Endothelial cell of umbilical vein (primary cell): ENCODE results near the gene BRD3.

Experiments used
- EZH2 ChIP-seq: IDR thresholded peaks from 2 replicates; pipeline ENCODE4 v1.6.1; 2012; ENCODE audit warnings: borderline replicate concordance, low read depth, mild to moderate bottlenecking, moderate library complexity, low read length, inconsistent platforms; ENCODE audit not compliant: severe bottlenecking
- FOS ChIP-seq: IDR thresholded peaks from 2 replicates; pipeline ENCODE4 v1.6.1; 2011; ENCODE audit warnings: mild to moderate bottlenecking, low read length, moderate library complexity, borderline replicate concordance; ENCODE audit not compliant: insufficient read depth
- GATA2 ChIP-seq: IDR thresholded peaks from 2 replicates; pipeline ENCODE4 v1.7.0; 2011; ENCODE audit warnings: low read depth, mild to moderate bottlenecking, moderate library complexity, mixed read lengths, low read length; ENCODE audit not compliant: insufficient read length, insufficient read depth
- JUN ChIP-seq: IDR thresholded peaks from 2 replicates; pipeline ENCODE4 v1.6.1; 2011; ENCODE audit warnings: borderline replicate concordance, low read depth; ENCODE audit not compliant: insufficient read length, insufficient read depth
- MYC ChIP-seq: IDR thresholded peaks from one replicate; pipeline ENCODE4 v1.6.1; 2011; ENCODE audit warnings: mild to moderate bottlenecking, low read depth, low read length
- POLR2A ChIP-seq: IDR thresholded peaks from 2 replicates; pipeline ENCODE4 v1.6.1; 2012; ENCODE audit warnings: low read depth, mild to moderate bottlenecking, control low read depth, low read length
- POLR2AphosphoS5 ChIP-seq: IDR thresholded peaks from 2 replicates; pipeline ENCODE4 v1.6.1; 2012; ENCODE audit warnings: low read depth, mild to moderate bottlenecking, control low read depth, low read length, moderate library complexity; ENCODE audit not compliant: insufficient read depth
- TF ChIP-seq, protein P1 (sequence below), 2 donors: IDR thresholded peaks; 1 replicate in 1 of 2; 2 replicates in 1 of 2; pipeline ENCODE4 v1.5.1; 2011; ENCODE audit warnings: low read length in 2 of 2, mild to moderate bottlenecking in 2 of 2, moderate library complexity in 2 of 2, control low read depth in 1 of 2, inconsistent platforms in 1 of 2, low read depth in 1 of 2; ENCODE audit not compliant: insufficient read depth in 1 of 2; ENCODE audit errors: extremely low read depth in 1 of 2
- TF ChIP-seq, protein P2 (sequence below): IDR thresholded peaks from 2 replicates; pipeline ENCODE4 v1.6.1; 2011; ENCODE audit not compliant: insufficient read depth, insufficient read length

DNA sequence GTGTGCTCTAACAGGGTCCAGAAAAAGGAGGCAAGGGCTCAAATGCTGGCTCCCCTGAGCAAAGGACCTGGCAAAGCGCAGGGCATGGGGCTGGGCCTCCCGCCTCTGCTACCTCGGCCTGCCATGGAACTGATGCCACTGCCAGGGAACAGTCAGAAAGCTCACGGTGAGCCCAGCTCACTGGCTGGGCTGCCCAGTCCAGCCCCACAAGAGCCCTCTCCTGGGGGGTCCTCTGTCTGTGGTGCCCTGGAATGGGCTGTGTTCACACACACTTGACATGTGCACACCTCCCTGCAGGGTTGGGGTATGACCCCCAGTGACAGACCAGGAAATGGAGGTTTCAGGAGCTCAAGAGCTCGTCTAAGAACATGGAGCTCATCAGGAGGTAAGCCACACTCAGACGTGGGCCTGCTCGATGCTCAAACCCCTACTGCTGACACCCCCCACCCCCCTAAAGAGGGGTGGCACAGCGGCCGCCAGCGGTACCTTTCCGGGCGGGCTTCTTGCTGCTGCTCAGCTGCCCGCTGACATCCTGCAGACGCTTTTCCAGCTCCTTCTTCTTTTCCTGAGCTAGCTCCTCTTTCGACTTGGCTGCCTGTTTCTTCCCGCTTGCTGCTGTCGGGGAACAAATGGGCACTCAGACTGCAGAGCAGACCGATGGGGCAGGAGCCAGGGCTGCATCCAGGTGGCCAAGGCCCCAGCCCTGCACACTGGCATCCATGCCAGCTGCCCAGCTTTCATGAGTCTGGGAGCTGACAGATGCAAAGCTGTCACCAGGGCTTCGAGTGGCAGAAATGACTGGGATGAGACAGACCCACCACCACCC lies 33.4 kb downstream of the BRD3 start:
- TF ChIP-seq POLR2AphosphoS5 (no peak), JUN (no peak), POLR2A (no peak), FOS (no peak), MYC (no peak), EZH2 (no peak), GATA2 (no peak)
- TF ChIP-seq, protein P1, sequence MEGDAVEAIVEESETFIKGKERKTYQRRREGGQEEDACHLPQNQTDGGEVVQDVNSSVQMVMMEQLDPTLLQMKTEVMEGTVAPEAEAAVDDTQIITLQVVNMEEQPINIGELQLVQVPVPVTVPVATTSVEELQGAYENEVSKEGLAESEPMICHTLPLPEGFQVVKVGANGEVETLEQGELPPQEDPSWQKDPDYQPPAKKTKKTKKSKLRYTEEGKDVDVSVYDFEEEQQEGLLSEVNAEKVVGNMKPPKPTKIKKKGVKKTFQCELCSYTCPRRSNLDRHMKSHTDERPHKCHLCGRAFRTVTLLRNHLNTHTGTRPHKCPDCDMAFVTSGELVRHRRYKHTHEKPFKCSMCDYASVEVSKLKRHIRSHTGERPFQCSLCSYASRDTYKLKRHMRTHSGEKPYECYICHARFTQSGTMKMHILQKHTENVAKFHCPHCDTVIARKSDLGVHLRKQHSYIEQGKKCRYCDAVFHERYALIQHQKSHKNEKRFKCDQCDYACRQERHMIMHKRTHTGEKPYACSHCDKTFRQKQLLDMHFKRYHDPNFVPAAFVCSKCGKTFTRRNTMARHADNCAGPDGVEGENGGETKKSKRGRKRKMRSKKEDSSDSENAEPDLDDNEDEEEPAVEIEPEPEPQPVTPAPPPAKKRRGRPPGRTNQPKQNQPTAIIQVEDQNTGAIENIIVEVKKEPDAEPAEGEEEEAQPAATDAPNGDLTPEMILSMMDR (IDR thresholded peaks at IDR 0.05; ENCODE audit: extremely low read depth in 1 of 2, insufficient read depth in 1 of 2, low read depth in 1 of 2, low read length in 2 of 2): no peak
- TF ChIP-seq, protein P2, sequence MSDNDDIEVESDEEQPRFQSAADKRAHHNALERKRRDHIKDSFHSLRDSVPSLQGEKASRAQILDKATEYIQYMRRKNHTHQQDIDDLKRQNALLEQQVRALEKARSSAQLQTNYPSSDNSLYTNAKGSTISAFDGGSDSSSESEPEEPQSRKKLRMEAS: no peak
